Gastroesophageal sphincter (tissue), 4 donors: ENCODE measurements around the gene PXDN. TPM values are rescaled to one million over a fixed set of nuclear protein-coding genes. Genes with fewer than 3 reads are reported as not detected.
"Not testable (repeated sequence)": the region's sequence is repeated elsewhere in the genome, so short reads cannot be mapped to it uniquely, and the experiment has no call there.

Experiments
- ATAC-seq: fragments of 150-250 bp; one replicate; pipeline ENCODE4 v1.9.1; 2016; ENCODE audit warnings: mild to moderate bottlenecking, moderate library complexity
- H3K27ac ChIP-seq, 4 donors: fragments of 200-600 bp; sonication (generic) in 3 of 4; 1 replicate in 3 of 4; 2 replicates in 1 of 4; pipeline ENCODE4 v1.5.1; 2016 to 2019
- H3K27me3 ChIP-seq: fragments of 200-600 bp; sonication (generic); one replicate; pipeline ENCODE4 v1.5.1; 2019
- H3K36me3 ChIP-seq, 2 donors: fragments of 200-600 bp; sonication (generic); one replicate each; pipeline ENCODE4 v1.5.1; 2019; ENCODE audit warnings: control low read depth in 1 of 2
- H3K4me1 ChIP-seq, 3 donors: fragments of 200-600 bp; sonication (generic); 1 replicate in 2 of 3; 2 replicates in 1 of 3; pipeline ENCODE4 v1.5.1; 2016 to 2019; ENCODE audit warnings: control low read depth in 2 of 3
- H3K4me3 ChIP-seq, 2 donors: fragments of 200-600 bp; sonication (generic); one replicate each; pipeline ENCODE4 v1.5.1; 2019; ENCODE audit warnings: mild to moderate bottlenecking in 1 of 2, moderate library complexity in 1 of 2
- H3K9me3 ChIP-seq, 3 donors: fragments of 200-600 bp; sonication (generic); one replicate each; pipeline ENCODE4 v1.5.1; 2017 to 2019; ENCODE audit warnings: control low read depth in 2 of 3
- CTCF ChIP-seq, 4 experiments: fragments of 200-600 bp in 2 of 4; fragments of 450-650 bp in 2 of 4; sonication (generic) in 1 of 4; IDR thresholded peaks; one replicate each; pipeline ENCODE4 v1.5.1; 2017 to 2019; ENCODE audit warnings: antibody characterized with exemption in 4 of 4, mild to moderate bottlenecking in 2 of 4, moderate library complexity in 2 of 4
- EP300 ChIP-seq: sonication (generic); formaldehyde crosslinking; IDR thresholded peaks from one replicate; pipeline ENCODE4 v1.6.1; 2017; ENCODE audit warnings: antibody characterized with exemption, mild to moderate bottlenecking
- POLR2A ChIP-seq, 2 donors: fragments of 450-650 bp; IDR thresholded peaks; one replicate each; pipeline ENCODE4 v1.6.1; 2017; ENCODE audit warnings: antibody characterized with exemption in 2 of 2, mild to moderate bottlenecking in 2 of 2, moderate library complexity in 1 of 2
- POLR2AphosphoS5 ChIP-seq: sonication (generic); formaldehyde crosslinking; IDR thresholded peaks from one replicate; pipeline ENCODE4 v1.6.1; 2017; ENCODE audit warnings: antibody characterized with exemption
- WGBS, 2 donors: methylation state at CpG; one replicate each; pipeline ENCODE4 v1.1.5; 2018; ENCODE audit warnings: low coverage in 1 of 2; 5-methylcytosine and 5-hydroxymethylcytosine counted together
- total RNA-seq, 4 donors: library from RNA; depleted of rRNA; stranded (reverse); fragments of >200 nt; gene quantifications; one replicate each; pipeline ENCODE4 v1.1.0, GENCODE V29; 2016

PXDN gene
- total RNA-seq, 4 donors from 2014 or later: 19.9 to 95.9 (median 60.9) TPM

DNA sequence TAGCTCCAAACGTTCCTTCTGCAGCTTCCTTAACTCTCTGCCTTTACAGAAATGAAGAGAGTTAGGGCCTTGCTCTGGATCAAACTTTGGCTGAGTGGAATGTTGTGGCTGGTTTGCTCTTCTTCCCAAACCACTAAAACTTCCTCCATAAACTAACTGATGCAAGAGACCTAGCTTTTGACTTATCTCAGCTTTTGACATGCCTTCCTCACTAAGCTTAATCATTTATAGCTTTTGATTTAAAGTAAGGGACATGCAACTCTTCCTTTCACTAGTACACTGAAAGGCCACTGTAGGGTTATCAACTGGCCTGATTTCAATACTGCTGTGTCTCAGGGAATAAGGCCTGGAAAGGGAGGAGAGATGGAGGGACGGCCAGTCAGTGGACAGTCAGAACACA is 8.3 kb downstream of the PXDN start:
- H3K4me1 ChIP-seq: peaks cover 3 to 53% (median 17%) of the 10 kb centered on the region in 3 donors
- no peak for TF ChIP-seq EP300
- TF ChIP-seq POLR2AphosphoS5: no peak
- TF ChIP-seq POLR2A (IDR thresholded peaks at IDR 0.05): no peak
- TF ChIP-seq CTCF (IDR thresholded peaks at IDR 0.05): no peak
- WGBS, 2 donors: 72 to 94% methylated on average over 2 of the region's 2 CpGs
- H3K27ac ChIP-seq: peak overlapping the region in 1 of 4 donors; percentile 98
- H3K4me3 ChIP-seq: no peak overlapping the region
- peaks cover 0 to 7% (median 0%) of the 10 kb centered on the region in 3 donors for H3K9me3 ChIP-seq
- ATAC-seq: no peak
- no peaks in the 10 kb centered on the region for H3K27me3 ChIP-seq
- no peaks in the 10 kb centered on the region for H3K36me3 ChIP-seq

GRCh38 chr2:1733298-1733697 is 11.0 kb downstream of the PXDN start:
- H3K27ac ChIP-seq, ATAC-seq: not testable (repeated sequence)
- H3K4me1 ChIP-seq: peaks cover 13 to 53% (median 27%) of the 10 kb centered on the region in 3 donors

GRCh38 chr2:1731963-1732768 is 12.1 kb downstream of the PXDN start:
- Histone ChIP-seq H3K4me1 (peaks cover 13 to 54% (median 27%) of the 10 kb centered on the region in 3 donors), H3K9me3 (peaks cover 0 to 7% (median 0%) of the 10 kb centered on the region in 3 donors), H3K27me3 (no peaks in the 10 kb centered on the region), H3K27ac (peak overlapping the region in 3 of 4 donors; percentile 81 to 86 (median 84)), H3K4me3 (no peak overlapping the region), H3K36me3 (no peaks in the 10 kb centered on the region)
- WGBS, 2 donors: 12 to 23% methylated on average over 5 to 9 of the region's 10 CpGs
- ATAC-seq: peak; percentile 73
- TF ChIP-seq EP300: no peak
- TF ChIP-seq CTCF (IDR thresholded peaks at IDR 0.05): no peak
- peak; percentile 60 for TF ChIP-seq POLR2AphosphoS5

More at GRCh38 chr2:1733298-1733697, 11.0 kb downstream of the PXDN start:
- not testable (repeated sequence) for H3K4me3 ChIP-seq, H3K27me3 ChIP-seq, H3K36me3 ChIP-seq, H3K9me3 ChIP-seq
- 97 to 100% methylated on average over 6 to 18 of the region's 19 CpGs for WGBS, 2 donors

- H3K4me1 ChIP-seq: peaks cover 13 to 48% (median 27%) of the 10 kb centered on the region in 3 donors
- peak overlapping the region in 1 of 2 donors; percentile 2 for H3K4me3 ChIP-seq
- 33 to 38% methylated on average over 1 to 3 of the region's 8 CpGs for WGBS, 2 donors
- H3K27ac ChIP-seq: peak overlapping the region; percentile 78 to 86 (median 82)
- TF ChIP-seq POLR2A (IDR thresholded peaks at IDR 0.05) (no peak), CTCF (IDR thresholded peaks at IDR 0.05) (no peak), EP300 (no peak), POLR2AphosphoS5 (no peak)
- peaks cover 0 to 7% (median 0%) of the 10 kb centered on the region in 3 donors for H3K9me3 ChIP-seq
- peak; percentile 44 for ATAC-seq
- no peaks in the 10 kb centered on the region for H3K36me3 ChIP-seq
- H3K27me3 ChIP-seq: no peaks in the 10 kb centered on the region
Measured at GRCh38 chr2:1731447-1731962, 12.8 kb downstream of the PXDN start.

DNA sequence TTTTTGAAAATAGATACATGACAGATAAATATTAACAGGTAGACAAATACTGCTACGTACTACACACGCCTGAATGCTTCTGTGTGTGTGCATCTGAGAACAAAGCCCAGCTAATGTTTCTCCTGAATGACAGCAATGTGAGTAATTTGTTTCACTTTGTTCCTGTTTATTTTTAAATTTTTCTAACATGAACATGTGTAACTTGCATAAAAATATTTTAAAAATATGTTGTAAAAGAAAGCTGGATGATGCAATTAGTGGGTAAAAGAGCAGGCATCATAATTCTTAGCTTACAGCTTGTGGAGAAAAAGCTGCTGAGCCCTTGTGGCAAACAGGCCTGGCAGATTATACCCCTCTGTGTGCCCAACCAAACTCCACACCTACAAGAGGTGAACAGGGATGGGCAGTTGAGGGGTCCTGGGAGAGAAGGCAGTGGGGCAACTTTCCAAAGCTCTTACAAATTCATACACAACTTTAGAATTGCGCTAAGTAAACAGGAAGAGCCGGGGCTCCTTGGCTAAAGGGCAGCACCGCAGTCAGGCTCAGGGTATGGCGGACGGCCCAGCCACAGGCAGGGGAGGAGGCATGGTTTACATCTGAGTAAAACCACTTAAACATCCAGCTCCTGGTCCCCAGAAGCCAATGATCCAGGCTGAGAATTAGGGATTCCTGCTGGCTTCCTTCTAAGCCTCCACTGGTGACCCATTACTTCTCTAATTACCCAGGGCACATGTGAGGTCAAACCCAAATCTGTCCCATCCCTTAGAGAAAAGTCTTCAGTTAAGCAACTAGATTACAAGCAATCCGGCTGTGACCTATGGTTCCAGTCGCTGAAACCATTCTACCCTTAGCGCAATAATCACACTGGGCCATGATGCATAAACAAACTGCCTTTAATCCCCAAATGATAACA is 14.0 kb downstream of the PXDN start:
- TF ChIP-seq POLR2AphosphoS5 (peak; percentile 74), EP300 (no peak)
- 35 to 42% methylated on average over 2 to 5 of the region's 10 CpGs for WGBS, 2 donors
- no peak overlapping the region for H3K4me3 ChIP-seq
- peak; percentile 52 for ATAC-seq
- no peaks in the 10 kb centered on the region for H3K27me3 ChIP-seq
- no peaks in the 10 kb centered on the region for H3K36me3 ChIP-seq
- H3K27ac ChIP-seq: peak overlapping the region; percentile 78 to 86 (median 82)
- peaks cover 0 to under 1% (median 0%) of the 10 kb centered on the region in 3 donors for H3K9me3 ChIP-seq
- H3K4me1 ChIP-seq: peaks cover 13 to 48% (median 27%) of the 10 kb centered on the region in 3 donors
